HAP-1 (cell line): ENCODE measurements around the gene PPP1R12A.
"Not testable (repeated sequence)": the region's sequence is repeated elsewhere in the genome, so short reads cannot be mapped to it uniquely, and the experiment has no call there.

Experiments used
- DNase-seq, 2 experiments: peaks; one replicate each; pipeline ENCODE4 v3.0.0-alpha.2; 2016 to 2020; ENCODE audit warnings: low spot score in 2 of 2
- H3K27me3 ChIP-seq: fragments of 250-450 bp; sonication (Bioruptor Pico); 2 replicates; pipeline ENCODE4 v1.5.1; 2020; ENCODE audit warnings: low read depth, mild to moderate bottlenecking, moderate library complexity
- H3K36me3 ChIP-seq: fragments of 250-450 bp; sonication (Bioruptor Pico); replicated peaks from 2 replicates; pipeline ENCODE4 v1.5.1; 2020; ENCODE audit warnings: mild to moderate bottlenecking
- H3K4me1 ChIP-seq: fragments of 250-450 bp; sonication (Bioruptor Pico); 2 replicates; pipeline ENCODE4 v1.5.1; 2020; ENCODE audit warnings: mild to moderate bottlenecking
- H3K4me3 ChIP-seq: fragments of 250-450 bp; sonication (Bioruptor Pico); 2 replicates; pipeline ENCODE4 v1.5.1; 2020; ENCODE audit warnings: mild to moderate bottlenecking, moderate library complexity
- H3K9me3 ChIP-seq: fragments of 250-450 bp; sonication (Bioruptor Pico); 2 replicates; pipeline ENCODE4 v1.5.1; 2020; ENCODE audit warnings: mild to moderate bottlenecking, moderate library complexity
- in situ Hi-C: fragments of 300-500 bp; cut with MboI; formaldehyde crosslinking; loops from 3 replicates; pipeline ENCODE4 v1.14.3; 2020; ENCODE audit warnings: low sequenced_read_pairs, inconsistent platforms, mixed read lengths

Gene PPP1R12A

DNA sequence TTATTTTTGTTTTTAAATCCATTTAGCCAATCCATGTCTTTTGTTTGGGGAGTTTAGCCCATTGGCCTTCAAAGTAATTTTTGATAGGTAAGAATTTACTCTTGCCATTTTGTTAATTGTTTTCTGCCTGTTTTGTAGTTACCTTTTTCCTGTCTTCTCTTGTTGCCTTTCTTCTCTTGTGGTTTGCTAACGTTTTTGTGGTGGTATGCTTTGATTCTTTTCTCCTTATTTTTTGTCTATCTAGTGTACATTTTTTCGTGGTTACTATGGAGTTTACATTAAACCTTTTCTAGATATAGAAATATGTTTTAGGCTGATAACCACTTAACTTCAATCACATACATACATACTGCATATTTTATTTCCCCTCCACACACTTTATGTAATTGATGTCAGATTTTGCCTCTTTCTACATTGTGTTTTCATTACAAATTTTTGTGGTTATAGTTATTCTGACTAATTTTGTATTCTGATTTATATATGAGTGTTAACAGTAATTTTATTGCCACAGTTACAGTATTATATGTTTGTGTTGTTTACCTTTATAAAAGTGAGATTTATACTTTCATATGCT, 19.2 kb upstream of the PPP1R12A start:
- H3K27me3 ChIP-seq: no peaks in the 10 kb centered on the region
- DNase-seq: no peak
- H3K4me3 ChIP-seq: no peak overlapping the region
- no peaks in the 10 kb centered on the region for H3K4me1 ChIP-seq
- no peaks in the 10 kb centered on the region for H3K36me3 ChIP-seq
- no peaks in the 10 kb centered on the region for H3K9me3 ChIP-seq
- in situ Hi-C loops: no loop called here

DNA sequence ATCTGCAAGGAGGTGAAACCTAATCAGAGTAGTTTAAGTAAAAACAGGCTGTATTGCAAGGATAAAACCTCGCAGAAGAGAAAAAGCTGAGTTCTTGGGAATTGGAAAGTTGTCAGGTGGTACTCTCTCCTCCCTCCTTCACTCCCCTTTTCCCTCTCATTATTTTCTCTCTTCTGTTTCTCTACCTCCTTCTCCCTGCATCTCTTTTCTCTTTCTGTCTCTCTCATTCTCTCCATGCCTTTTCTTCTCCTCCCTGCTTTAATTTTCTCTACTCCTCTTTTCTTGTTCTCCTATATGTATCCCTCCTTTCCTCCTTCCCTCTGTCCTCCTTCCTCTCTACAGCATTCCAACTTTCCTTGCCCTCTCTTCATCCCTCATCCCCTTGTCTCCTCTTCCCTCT, 14.2 kb upstream of the PPP1R12A start:
- Histone ChIP-seq H3K36me3 (no peaks in the 10 kb centered on the region), H3K4me1 (no peaks in the 10 kb centered on the region), H3K9me3 (no peaks in the 10 kb centered on the region), H3K27me3 (no peaks in the 10 kb centered on the region), H3K4me3 (no peak overlapping the region)
- no peak for DNase-seq
- in situ Hi-C loops: no loop called here

DNA sequence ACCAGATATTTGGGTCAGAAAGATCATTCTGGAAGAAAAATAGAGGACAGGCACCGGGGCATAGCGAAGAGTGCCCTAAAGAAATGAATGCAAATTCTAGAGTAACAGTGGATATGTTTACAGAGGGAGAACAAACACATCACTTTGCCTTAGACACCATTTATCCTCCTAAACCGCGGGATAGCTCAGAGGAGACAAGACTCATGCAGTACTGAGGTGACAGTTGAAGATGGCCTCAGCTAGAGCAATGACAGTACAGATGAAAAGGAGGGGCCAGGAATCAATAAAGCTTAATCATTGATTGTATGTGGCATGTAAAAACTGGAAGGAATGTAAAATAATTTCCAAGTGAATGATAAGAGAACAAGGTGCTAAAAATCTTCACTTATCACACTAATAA, 10.5 kb upstream of the PPP1R12A start:
- DNase-seq: no peak
- H3K27me3 ChIP-seq: no peaks in the 10 kb centered on the region
- no peaks in the 10 kb centered on the region for H3K4me1 ChIP-seq
- in situ Hi-C loops: no loop called here
- H3K36me3 ChIP-seq: no peaks in the 10 kb centered on the region
- no peak overlapping the region for H3K4me3 ChIP-seq
- no peaks in the 10 kb centered on the region for H3K9me3 ChIP-seq

DNA sequence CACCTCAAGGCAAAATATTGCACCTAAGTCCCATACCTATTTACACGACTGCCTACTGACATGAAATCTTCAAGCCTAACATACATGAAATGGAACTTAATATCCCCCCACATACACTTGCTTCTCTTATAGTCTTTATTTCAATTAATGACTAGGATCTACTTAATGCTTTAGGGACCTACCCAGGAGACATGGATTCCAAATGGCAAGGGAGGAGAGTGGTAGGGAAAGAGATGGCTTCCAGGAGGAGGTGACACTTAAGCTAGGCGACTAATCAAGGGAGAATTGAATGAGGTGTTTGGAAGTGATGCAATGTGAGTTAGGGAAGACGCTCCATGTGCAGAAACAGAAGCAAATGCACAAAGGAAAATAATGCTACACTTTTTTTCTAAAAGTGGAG, 9.7 kb upstream of the PPP1R12A start:
- no peaks in the 10 kb centered on the region for H3K36me3 ChIP-seq
- in situ Hi-C loops: no loop called here
- no peak for DNase-seq
- H3K9me3 ChIP-seq: no peaks in the 10 kb centered on the region
- H3K4me3 ChIP-seq: no peak overlapping the region
- H3K27me3 ChIP-seq: no peaks in the 10 kb centered on the region
- H3K4me1 ChIP-seq: no peaks in the 10 kb centered on the region

DNA sequence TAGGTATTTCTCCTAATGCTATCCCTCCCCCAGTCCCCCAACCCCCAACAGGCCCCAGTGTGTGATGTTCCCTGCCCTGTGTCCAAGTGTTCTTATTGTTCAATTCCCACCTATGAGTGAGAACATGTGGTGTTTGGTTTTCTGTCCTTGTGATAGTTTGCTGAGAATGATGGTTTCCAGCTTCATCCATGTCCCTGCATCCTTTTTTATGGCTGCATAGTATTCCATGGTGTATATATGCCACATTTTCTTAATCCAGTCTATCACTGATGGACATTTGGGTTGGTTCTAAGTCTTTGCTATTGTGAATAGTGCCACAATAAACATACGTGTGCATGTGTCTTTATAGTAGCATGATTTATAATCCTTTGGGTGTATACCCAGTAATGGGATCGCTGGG, 7.9 kb upstream of the PPP1R12A start:
- H3K4me1 ChIP-seq, H3K4me3 ChIP-seq, H3K9me3 ChIP-seq, in situ Hi-C loops, H3K27me3 ChIP-seq, DNase-seq, H3K36me3 ChIP-seq: not testable (repeated sequence)

DNA sequence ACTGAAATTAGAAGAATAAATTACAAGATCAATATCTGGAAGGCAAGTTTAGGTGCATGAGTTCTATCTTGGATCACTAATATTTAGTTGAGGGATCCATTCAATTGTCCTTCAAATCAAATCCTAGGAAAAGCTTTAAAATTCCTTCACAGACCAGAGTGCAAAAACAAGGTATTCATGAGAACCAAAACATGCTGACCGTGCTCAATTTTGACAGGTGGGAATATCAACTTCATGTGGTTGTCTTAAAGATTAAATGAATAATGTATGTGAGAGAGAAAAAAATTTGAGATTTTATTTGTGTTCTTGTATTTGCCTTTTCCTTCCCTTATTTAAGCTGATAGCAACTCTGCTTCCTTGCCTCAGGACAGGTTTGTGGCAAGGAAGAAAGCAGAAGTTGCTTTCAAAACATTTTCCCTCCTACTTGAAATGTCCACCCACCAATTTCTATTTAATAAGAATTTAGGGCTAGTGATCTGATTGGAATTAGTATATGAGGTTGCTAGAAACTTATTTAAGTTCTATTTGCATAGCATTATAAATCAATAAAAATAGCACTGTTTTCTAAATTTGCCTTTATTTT, 4.9 kb upstream of the PPP1R12A start:
- in situ Hi-C loops: no loop called here
- Histone ChIP-seq H3K9me3 (no peaks in the 10 kb centered on the region), H3K4me1 (peaks cover 4% of the 10 kb centered on the region; the same call in 1 of the 2 replicates), H3K36me3 (no peaks in the 10 kb centered on the region), H3K27me3 (no peaks in the 10 kb centered on the region), H3K4me3 (no peak overlapping the region)
- DNase-seq: no peak

DNA sequence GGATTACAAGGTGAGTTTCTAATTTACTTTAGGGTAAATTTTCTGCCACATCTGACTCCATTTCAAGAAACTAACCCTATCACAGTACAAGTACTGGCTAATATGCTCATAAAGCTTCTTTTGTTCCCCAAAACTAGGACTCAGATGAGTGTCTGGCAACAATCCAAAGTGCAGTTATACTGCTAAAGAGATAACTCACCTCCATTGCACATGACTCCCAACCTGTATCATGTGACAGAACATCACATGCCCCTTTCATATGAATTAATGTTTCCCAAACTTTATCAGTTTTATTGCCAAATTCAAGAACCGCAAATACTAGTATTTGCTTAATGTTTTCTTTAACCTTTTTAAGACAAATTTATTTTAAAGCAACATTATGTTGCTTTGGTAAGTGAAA, 3.9 kb upstream of the PPP1R12A start:
- Histone ChIP-seq H3K36me3 (0 out of 2 replicates have a peak, but pooled peaks cover 2% of the 10 kb centered on the region), H3K9me3 (no peaks in the 10 kb centered on the region), H3K4me3 (no peak overlapping the region), H3K27me3 (no peaks in the 10 kb centered on the region), H3K4me1 (peaks cover 4% of the 10 kb centered on the region; the same call in 1 of the 2 replicates)
- in situ Hi-C loops: no loop called here
- no peak for DNase-seq

DNA sequence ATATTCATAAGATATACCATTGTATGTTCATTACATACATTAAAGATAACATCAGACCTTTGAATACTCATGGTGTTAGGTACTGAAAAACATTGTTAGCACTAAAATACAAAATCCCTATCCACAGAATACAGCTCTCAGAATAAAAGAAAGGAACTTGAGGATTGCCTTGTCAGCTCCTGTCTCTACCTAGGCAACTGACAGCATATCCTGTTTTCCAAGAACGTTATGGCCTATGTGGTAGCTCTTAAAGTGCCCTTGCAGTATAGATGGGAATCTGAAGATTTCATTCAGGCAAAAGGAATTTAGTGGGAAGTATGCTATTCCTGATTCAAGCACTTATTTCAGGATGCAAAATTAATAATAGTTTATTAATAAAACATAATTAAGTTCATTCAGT, 1.8 kb upstream of the PPP1R12A start:
- Histone ChIP-seq H3K36me3 (0 out of 2 replicates have a peak, but pooled peaks cover 2% of the 10 kb centered on the region), H3K27me3 (no peaks in the 10 kb centered on the region), H3K4me3 (no peak overlapping the region), H3K9me3 (no peaks in the 10 kb centered on the region), H3K4me1 (peaks cover 16% of the 10 kb centered on the region)
- in situ Hi-C loops: no loop called here
- DNase-seq: no peak

DNA sequence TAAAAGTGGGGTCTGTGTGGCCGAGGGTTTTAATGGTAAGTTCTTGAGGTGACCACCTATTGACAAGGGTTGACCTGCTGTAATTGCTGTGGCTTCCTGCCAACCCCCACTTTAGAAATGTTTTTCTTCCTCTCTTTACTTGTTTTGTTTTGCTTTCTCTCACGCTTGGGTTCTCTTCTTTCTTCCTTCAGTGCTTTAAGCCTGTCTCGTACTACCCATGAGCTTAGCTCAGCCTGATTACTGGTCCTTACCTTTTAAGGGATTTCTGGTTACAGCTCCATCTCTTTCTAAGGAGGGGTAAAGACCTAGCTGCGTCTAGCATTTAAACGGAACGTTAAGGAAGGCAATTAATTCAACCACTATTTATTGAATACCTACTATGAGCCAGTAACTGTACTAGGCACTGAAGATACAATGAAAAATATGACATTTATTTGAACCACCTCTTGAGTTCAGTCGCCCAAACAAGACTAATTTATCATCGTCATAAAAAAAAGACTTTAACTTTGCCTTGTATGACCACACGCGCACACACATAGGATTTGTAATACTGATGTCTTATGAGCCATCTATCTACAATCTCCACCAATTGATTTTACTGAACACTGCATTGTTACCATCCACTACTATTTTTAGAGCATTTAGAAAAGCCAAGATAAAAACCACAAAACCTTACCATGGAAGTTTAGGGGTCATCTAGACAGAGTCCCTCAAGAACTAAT, 888 bp upstream of the PPP1R12A start:
- in situ Hi-C loops: no loop called here
- DNase-seq: peak in 1 of 2 experiments; percentile 55
- H3K27me3 ChIP-seq: no peaks in the 10 kb centered on the region
- peak overlapping the region; percentile 88 for H3K4me3 ChIP-seq
- no peaks in the 10 kb centered on the region for H3K9me3 ChIP-seq
- peaks cover 25% of the 10 kb centered on the region for H3K4me1 ChIP-seq
- H3K36me3 ChIP-seq: 0 out of 2 replicates have a peak, but pooled peaks cover 2% of the 10 kb centered on the region

DNA sequence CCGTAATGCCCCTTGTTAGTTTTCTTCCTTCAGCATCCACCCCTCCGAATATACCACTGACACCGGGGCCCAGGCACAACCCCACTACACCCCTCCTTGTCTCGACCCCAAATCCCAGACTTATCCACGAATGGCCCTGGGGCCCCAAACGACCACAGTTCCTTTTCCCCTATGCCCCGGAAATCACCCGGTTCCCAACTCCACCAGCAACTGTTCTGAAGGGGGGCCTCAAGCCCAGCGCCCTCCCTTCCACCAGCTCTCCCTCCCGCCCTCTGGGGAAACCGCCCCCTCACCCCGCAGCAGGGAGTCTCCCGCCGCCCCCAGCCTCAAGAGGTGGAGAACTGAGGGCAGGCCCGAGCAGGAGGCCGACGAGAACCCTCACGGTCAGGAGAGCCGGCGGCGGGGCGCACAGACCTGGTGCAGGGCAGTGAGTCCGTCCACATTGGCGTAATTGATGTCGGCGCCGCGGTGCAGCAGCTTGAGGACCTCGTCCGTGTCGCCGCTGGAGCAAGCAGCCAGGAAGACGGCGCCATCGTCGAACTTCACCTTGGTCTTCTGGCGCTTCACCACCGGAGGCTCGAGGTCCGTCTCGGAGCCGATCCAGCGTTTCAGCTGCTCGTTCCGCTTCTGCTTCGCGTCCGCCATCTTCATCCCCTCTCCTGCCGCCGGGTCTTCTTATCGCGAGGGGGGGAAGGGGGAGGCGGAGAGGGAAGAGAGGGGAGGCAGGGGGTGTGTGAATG, 446 bp downstream of the PPP1R12A start:
- peaks cover 27% of the 10 kb centered on the region for H3K4me1 ChIP-seq
- H3K27me3 ChIP-seq: no peaks in the 10 kb centered on the region
- 0 out of 2 replicates have a peak, but pooled peaks cover 2% of the 10 kb centered on the region for H3K36me3 ChIP-seq
- DNase-seq: peak; percentile 20 to 61
- in situ Hi-C loops: no loop called here
- H3K4me3 ChIP-seq: peak overlapping the region; percentile 88
- no peaks in the 10 kb centered on the region for H3K9me3 ChIP-seq

DNA sequence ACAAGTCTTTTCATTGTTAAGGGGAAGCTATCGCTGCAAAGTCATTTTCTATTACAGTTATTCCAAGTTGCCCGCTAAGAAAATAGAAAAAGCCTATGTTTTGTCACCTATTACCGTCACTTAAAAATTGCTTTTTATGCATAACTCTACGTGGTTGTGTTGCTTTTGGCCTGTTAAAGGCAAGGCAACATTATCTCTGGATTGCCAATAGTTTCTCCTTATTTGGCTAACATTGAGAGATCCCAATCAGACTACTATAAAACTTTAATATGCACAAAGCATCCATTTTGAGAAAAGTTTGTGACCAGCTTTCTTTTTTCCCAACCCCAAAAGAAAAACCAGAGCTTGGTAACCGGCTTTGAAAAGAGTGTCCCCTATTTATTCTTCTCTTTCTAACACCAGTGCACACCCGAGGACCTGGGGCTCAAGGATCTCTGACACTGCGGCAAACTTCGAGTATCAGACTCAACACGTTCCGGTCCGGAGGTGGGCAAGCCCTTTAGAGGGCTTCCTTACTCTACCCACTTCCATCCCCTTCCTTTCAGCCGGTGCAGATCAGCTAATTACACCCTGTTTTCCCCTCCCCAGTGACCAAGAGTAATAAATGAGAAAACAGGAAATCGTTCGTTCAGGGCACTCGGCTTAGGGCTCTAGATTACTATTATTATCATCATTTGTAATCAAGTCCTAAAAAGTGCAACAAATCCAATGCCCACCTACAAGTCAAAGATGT, 1.2 kb downstream of the PPP1R12A start:
- H3K4me1 ChIP-seq: peaks cover 27% of the 10 kb centered on the region
- H3K4me3 ChIP-seq: peak overlapping the region; percentile 88
- in situ Hi-C loops: no loop called here
- H3K9me3 ChIP-seq: no peaks in the 10 kb centered on the region
- DNase-seq: peak; percentile 11 to 25
- H3K27me3 ChIP-seq: no peaks in the 10 kb centered on the region
- 0 out of 2 replicates have a peak, but pooled peaks cover 2% of the 10 kb centered on the region for H3K36me3 ChIP-seq

DNA sequence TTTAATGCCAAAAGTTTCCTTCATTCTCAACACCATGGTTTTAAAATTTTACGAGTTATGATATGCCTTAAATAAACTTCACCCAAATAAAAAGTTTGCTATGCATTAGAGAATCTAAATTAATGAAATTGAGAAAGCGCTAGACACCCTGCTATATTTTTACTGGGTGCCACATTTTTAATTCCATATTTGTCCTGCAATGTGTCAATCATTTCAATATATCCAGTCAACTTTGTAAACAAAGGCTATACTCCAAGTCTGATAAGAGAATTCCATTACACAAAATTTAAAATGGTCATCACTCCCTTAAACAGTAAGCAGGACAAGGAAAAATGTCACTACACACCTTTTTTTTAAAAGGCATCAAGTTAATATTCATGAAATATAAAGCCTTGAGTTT, 1.9 kb downstream of the PPP1R12A start:
- in situ Hi-C loops: no loop called here

DNA sequence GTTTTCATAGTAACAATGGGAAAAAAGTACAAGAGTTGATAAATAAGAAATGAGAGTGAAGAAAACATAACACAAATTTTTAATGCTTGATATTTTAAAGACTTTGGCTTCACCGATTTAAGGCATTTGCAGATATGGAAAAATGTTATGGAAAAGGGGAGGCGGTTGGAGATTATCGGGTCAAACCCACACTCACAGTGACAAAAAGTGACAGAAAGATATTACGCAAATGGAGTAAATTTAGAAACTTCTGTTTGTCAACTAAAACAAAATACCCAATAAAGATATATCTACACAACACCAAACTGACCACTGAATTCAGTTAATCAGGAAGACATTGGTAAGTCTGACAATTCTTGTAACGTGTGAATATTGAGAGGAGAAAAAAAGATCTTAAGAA, 2.5 kb downstream of the PPP1R12A start:
- DNase-seq: no peak
- Histone ChIP-seq H3K36me3 (0 out of 2 replicates have a peak, but pooled peaks cover 2% of the 10 kb centered on the region), H3K4me1 (peaks cover 27% of the 10 kb centered on the region), H3K27me3 (no peaks in the 10 kb centered on the region), H3K9me3 (no peaks in the 10 kb centered on the region), H3K4me3 (peak overlapping the region; percentile 88)
- in situ Hi-C loops: no loop called here

More for the DNA sequence above, 1.9 kb downstream of the PPP1R12A start:
- Histone ChIP-seq H3K4me3 (peak overlapping the region; percentile 88), H3K27me3 (no peaks in the 10 kb centered on the region), H3K4me1 (peaks cover 27% of the 10 kb centered on the region), H3K36me3 (0 out of 2 replicates have a peak, but pooled peaks cover 2% of the 10 kb centered on the region), H3K9me3 (no peaks in the 10 kb centered on the region)
- no peak for DNase-seq
